B cell (primary cell): Measurements from ENCODE around the gene EXOC3L1. TPM values are rescaled to one million over a fixed set of nuclear protein-coding genes. Genes with fewer than 3 reads are reported as not detected.

Experiments
- ATAC-seq: fragments of 200-7000 bp; cut with Tn5 transposase; one replicate; pipeline ENCODE4 v1.10.0; 2021; ENCODE audit warnings: low read depth, mild to moderate bottlenecking, moderate number of reproducible peaks, moderate library complexity
- CTCF ChIA-PET: fragments of 350-600 bp; sonication (Branson Sonifier 250); formaldehyde crosslinking; loops from one replicate; lab custom pipeline; 2021; ENCODE audit warnings: antibody characterized with exemption, inconsistent platforms; lab: Charles Lee
- POLR2A ChIA-PET: fragments of 350-600 bp; sonication (Branson Sonifier 250); formaldehyde crosslinking; loops from one replicate; lab custom pipeline; 2021; ENCODE audit warnings: antibody characterized with exemption; lab: Charles Lee
- DNase-seq: peaks from one replicate; pipeline ENCODE4 v3.0.0; 2013
- H2AFZ ChIP-seq: 2 replicates; pipeline ENCODE4 v1.6.1; 2012; ENCODE audit warnings: mild to moderate bottlenecking, low read depth, low read length; ENCODE audit not compliant: insufficient read depth, poor library complexity, severe bottlenecking
- H3K27ac ChIP-seq, 2 donors: 1 replicate in 1 of 2; 2 replicates in 1 of 2; pipeline ENCODE4 v1.5.1; 2012 to 2013; ENCODE audit warnings: low read length in 2 of 2, mild to moderate bottlenecking in 2 of 2, moderate library complexity in 1 of 2
- H3K27me3 ChIP-seq, 4 experiments: fragments of 200-600 bp in 1 of 4; sonication (generic) in 1 of 4; replicated peaks in 1 of 4; 1 replicate in 2 of 4; 2 replicates in 2 of 4; pipeline versions ENCODE4 v1.6.1 to v1.7.0; 2013 to 2016; ENCODE audit warnings: low read length in 3 of 4, mild to moderate bottlenecking in 2 of 4, mixed read lengths in 1 of 4, moderate library complexity in 1 of 4; ENCODE audit not compliant: insufficient read depth in 4 of 4, control insufficient read depth in 3 of 4; ENCODE audit errors: control extremely low read depth in 1 of 4
- H3K36me3 ChIP-seq, 2 experiments: replicated peaks in 1 of 2; 1 replicate in 1 of 2; 2 replicates in 1 of 2; pipeline versions ENCODE4 v1.6.1 to v1.7.1; 2013; ENCODE audit warnings: low read length in 1 of 2; ENCODE audit not compliant: insufficient read depth in 2 of 2, control insufficient read depth in 1 of 2; ENCODE audit errors: control extremely low read depth in 1 of 2, extremely low read depth in 1 of 2
- H3K4me1 ChIP-seq, 2 donors: fragments of 200-600 bp in 1 of 2; sonication (generic) in 1 of 2; 1 replicate in 1 of 2; 2 replicates in 1 of 2; pipeline versions ENCODE4 v1.5.1 to v1.6.1; 2013 to 2017; ENCODE audit warnings: low read length in 2 of 2; ENCODE audit not compliant: control insufficient read depth in 2 of 2, insufficient read depth in 2 of 2
- H3K4me2 ChIP-seq: replicated peaks from 2 replicates; pipeline ENCODE3; 2012; ENCODE audit warnings: mild to moderate bottlenecking, low read depth, low read length; ENCODE audit not compliant: poor library complexity, severe bottlenecking
- H3K4me3 ChIP-seq, 5 experiments: fragments of 200-600 bp in 1 of 5; sonication (generic) in 1 of 5; 1 replicate in 3 of 5; 2 replicates in 2 of 5; pipeline versions ENCODE4 v1.5.1 to v1.7.0; 2011 to 2016; ENCODE audit warnings: low read length in 4 of 5, mild to moderate bottlenecking in 4 of 5, low read depth in 2 of 5, control low read depth in 1 of 5, moderate library complexity in 1 of 5; ENCODE audit not compliant: insufficient read depth in 1 of 5; ENCODE audit errors: control extremely low read depth in 1 of 5, extremely low read depth in 1 of 5
- H3K79me2 ChIP-seq: fragments of 200-600 bp; sonication (generic); one replicate; pipeline ENCODE4 v1.6.0; 2016; ENCODE audit warnings: low read length; ENCODE audit not compliant: control insufficient read depth, insufficient read depth
- H3K9ac ChIP-seq: fragments of 200-600 bp; sonication (generic); 2 replicates; pipeline ENCODE4 v1.6.1; 2017; ENCODE audit warnings: mild to moderate bottlenecking, low read length, moderate library complexity
- H3K9me3 ChIP-seq, 3 donors: one replicate each; pipeline versions ENCODE4 v1.6.1 to v1.7.1; 2013; ENCODE audit warnings: low read length in 2 of 3; ENCODE audit not compliant: control insufficient read depth in 2 of 3, insufficient read depth in 1 of 3; ENCODE audit errors: control extremely low read depth in 1 of 3
- H4K20me1 ChIP-seq: 2 replicates; pipeline ENCODE4 v1.6.0; 2012; ENCODE audit warnings: mild to moderate bottlenecking, low read length; ENCODE audit not compliant: insufficient read depth, control insufficient read depth, poor library complexity, severe bottlenecking
- H3K27ac Mint-ChIP-seq: one replicate; pipeline ENCODE4 v1.8.0; 2021; ENCODE audit warnings: mixed read lengths
- H3K27me3 Mint-ChIP-seq: one replicate; pipeline ENCODE4 v1.8.0; 2021; ENCODE audit warnings: mixed read lengths
- H3K4me1 Mint-ChIP-seq: one replicate; pipeline ENCODE4 v1.8.0; 2021; ENCODE audit warnings: mixed read lengths
- H3K4me3 Mint-ChIP-seq: one replicate; pipeline ENCODE4 v1.8.0; 2021; ENCODE audit warnings: mixed read lengths
- H3K9me3 Mint-ChIP-seq: one replicate; pipeline ENCODE4 v1.8.0; 2022; ENCODE audit warnings: mixed read lengths; ENCODE audit not compliant: insufficient read depth
- EZH2 ChIP-seq: IDR thresholded peaks from 2 replicates; pipeline ENCODE4 v1.6.1; 2012; ENCODE audit warnings: borderline replicate concordance, low read depth, mild to moderate bottlenecking, moderate library complexity, low read length; ENCODE audit not compliant: insufficient read depth, poor library complexity, severe bottlenecking
- WGBS: methylation state at CpG from one replicate; pipeline ENCODE4 v1.1.5; 2013; ENCODE audit warnings: missing lambda C conversion rate; ENCODE audit not compliant: insufficient coverage; 5-methylcytosine and 5-hydroxymethylcytosine counted together
- intact Hi-C: fragments of 100-400 bp; cut with micrococcal nuclease; formaldehyde crosslinking; loops from one replicate; pipeline ENCODE4 v1.10.0; 2022
- polyA plus RNA-seq: library from polyadenylated mRNA; depleted of rRNA; stranded (reverse); fragments of >200 nt; gene quantifications from 2 replicates; pipeline ENCODE4 v1.2.3, GENCODE V29; 2012
- total RNA-seq, 2 donors: library from RNA; stranded (reverse); fragments of 120-200 nt in 1 of 2; gene quantifications; 1 replicate in 1 of 2; 2 replicates in 1 of 2; pipeline versions ENCODE4 v1.2.3 to v1.2.4, GENCODE V29; 2013 to 2022
- TF ChIP-seq, protein P1 (sequence below): fragments of 200-600 bp; IDR thresholded peaks from one replicate; pipeline ENCODE4 v1.8.0; 2022; ENCODE audit warnings: antibody characterized with exemption, mild to moderate bottlenecking

The EXOC3L1 gene
- total and polyA plus RNA-seq, 2 donors (not counting 1 experiment from before 2014, with no cell fraction given): not detected

GRCh38 chr16:67226804-67227566, 37.0 kb upstream of the EXOC3L1 start, which contains the start of gene TMEM208:
TSS of gene TMEM208 (plus strand) at chr16:67227130. CDS start at chr16:67227219, 89 bp downstream.
- under 1% methylated on average over 46 of the region's 46 CpGs for WGBS
- Histone ChIP-seq H3K36me3 (peaks cover 2 to 33% of the 10 kb centered on the region in 2 experiments), H3K4me2 (peak within 1 kb of the TSS; percentile 86), H3K9me3 (no peaks in the 10 kb centered on the region), H2AFZ (peak within 1 kb of the TSS; percentile 92), H3K4me1 (peaks cover 15 to 22% of the 10 kb centered on the region in 2 donors), H3K27me3 (no peaks in the 10 kb centered on the region), H3K4me3 (peak within 1 kb of the TSS; percentile 77 to 99 (median 86)), H3K27ac (peak within 1 kb of the TSS; percentile 52 to 82), H3K79me2 (peaks cover 17% of the 10 kb centered on the region), H3K9ac (peak within 1 kb of the TSS; percentile 83), H4K20me1 (peaks cover 19% of the 10 kb centered on the region)
- Mint-ChIP-seq H3K27ac (peak within 1 kb of the TSS; percentile 100), H3K27me3 (no peaks in the 10 kb centered on the region), H3K9me3 (no peaks in the 10 kb centered on the region), H3K4me3 (peak within 1 kb of the TSS; percentile 100), H3K4me1 (peaks cover 29% of the 10 kb centered on the region)
- intact Hi-C loops: loop anchor here (1.0 to 2.0 kb wide), 5 partner anchors 20 to 620 kb away; partner anchors contain the start of genes CENPT, E2F4, FBXL8 and FHOD1
- CTCF ChIA-PET: interaction anchor here (0.6 to 4.2 kb wide), 13 partner anchors 18 to 354 kb away, joined by 3 to 33 read pairs (median 3); partner anchors contain the start of genes FHOD1, KCTD19, LRRC36 and SLC9A5
- no peak for TF ChIP-seq EZH2
- TF ChIP-seq, protein P1, sequence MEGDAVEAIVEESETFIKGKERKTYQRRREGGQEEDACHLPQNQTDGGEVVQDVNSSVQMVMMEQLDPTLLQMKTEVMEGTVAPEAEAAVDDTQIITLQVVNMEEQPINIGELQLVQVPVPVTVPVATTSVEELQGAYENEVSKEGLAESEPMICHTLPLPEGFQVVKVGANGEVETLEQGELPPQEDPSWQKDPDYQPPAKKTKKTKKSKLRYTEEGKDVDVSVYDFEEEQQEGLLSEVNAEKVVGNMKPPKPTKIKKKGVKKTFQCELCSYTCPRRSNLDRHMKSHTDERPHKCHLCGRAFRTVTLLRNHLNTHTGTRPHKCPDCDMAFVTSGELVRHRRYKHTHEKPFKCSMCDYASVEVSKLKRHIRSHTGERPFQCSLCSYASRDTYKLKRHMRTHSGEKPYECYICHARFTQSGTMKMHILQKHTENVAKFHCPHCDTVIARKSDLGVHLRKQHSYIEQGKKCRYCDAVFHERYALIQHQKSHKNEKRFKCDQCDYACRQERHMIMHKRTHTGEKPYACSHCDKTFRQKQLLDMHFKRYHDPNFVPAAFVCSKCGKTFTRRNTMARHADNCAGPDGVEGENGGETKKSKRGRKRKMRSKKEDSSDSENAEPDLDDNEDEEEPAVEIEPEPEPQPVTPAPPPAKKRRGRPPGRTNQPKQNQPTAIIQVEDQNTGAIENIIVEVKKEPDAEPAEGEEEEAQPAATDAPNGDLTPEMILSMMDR: peak; percentile 13
- ATAC-seq (peak; percentile 99), DNase-seq (peak; percentile 99)
- POLR2A ChIA-PET: interaction anchor here (0.9 to 3.7 kb wide), 3 partner anchors 18 to 34 kb away, joined by 4 to 30 read pairs (median 27); partner anchors contain the start of genes E2F4, FHOD1 and SLC9A5
